ENCODE measurements around the gene NELL2. TPM values are rescaled to one million over a fixed set of nuclear protein-coding genes. Genes with fewer than 3 reads are reported as not detected.
A peak's percentile ranks its signal among the peaks of the same experiment; 100 is the strongest.

The NELL2 gene
- total and polyA plus RNA-seq, 2 donors (not counting 1 experiment from before 2014, with no cell fraction given) = 0.17 TPM; not detected in 1

GRCh38 chr12:44592626-44593025, 283.5 kb downstream of the NELL2 start:
- H3K27me3 ChIP-seq (ENCODE audit: control insufficient read depth, insufficient read depth, low read length) = no peaks in the 10 kb centered on the region
- no peak overlapping the region for H3K9ac ChIP-seq (ENCODE audit: insufficient read depth, low read length)
- H3K4me2 ChIP-seq (ENCODE audit: extremely low read depth, insufficient read depth, low read length) = no peak overlapping the region
- DNase-seq (ENCODE audit: low read depth in 2 of 2) = no peak
- H3K4me3 ChIP-seq (replicated peaks in 1 of 4; ENCODE audit: control extremely low read depth in 1 of 4, insufficient read depth in 1 of 4, low read depth in 3 of 4, low read length in 4 of 4) = no peak overlapping the region
- H3K36me3 ChIP-seq (ENCODE audit: control insufficient read depth, insufficient read depth, low read length) = no peaks in the 10 kb centered on the region
- H2AFZ ChIP-seq (ENCODE audit: low read length) = no peak overlapping the region
- H3K27ac ChIP-seq (ENCODE audit: insufficient read depth, low read length) = no peak overlapping the region
- no peaks in the 10 kb centered on the region for H3K9me3 ChIP-seq (ENCODE audit: control insufficient read depth, insufficient read depth, low read depth, low read length)
- TF ChIP-seq CTCF (conservative IDR thresholded peaks at IDR 0.05 in 1 of 2, IDR thresholded peaks at IDR 0.05 in 1 of 2; ENCODE audit: low read depth in 1 of 2, low read length in 2 of 2) (no peak), EZH2 (IDR thresholded peaks at IDR 0.05; ENCODE audit: low read length, missing control alignments) (no peak)
- H4K20me1 ChIP-seq (ENCODE audit: control insufficient read depth, extremely low read depth, insufficient read depth, low read length) = no peaks in the 10 kb centered on the region
- H3K79me2 ChIP-seq (ENCODE audit: control insufficient read depth, insufficient read depth, low read length) = no peaks in the 10 kb centered on the region
- no peaks in the 10 kb centered on the region for H3K4me1 ChIP-seq (ENCODE audit: control insufficient read depth, extremely low read depth, insufficient read depth, low read length)

GRCh38 chr12:44589697-44590096, 286.4 kb downstream of the NELL2 start:
- Histone ChIP-seq H3K36me3 (ENCODE audit: control insufficient read depth, insufficient read depth, low read length) (no peaks in the 10 kb centered on the region), H3K9ac (ENCODE audit: insufficient read depth, low read length) (no peak overlapping the region), H3K4me3 (replicated peaks in 1 of 4; ENCODE audit: control extremely low read depth in 1 of 4, insufficient read depth in 1 of 4, low read depth in 3 of 4, low read length in 4 of 4) (no peak overlapping the region), H3K4me1 (ENCODE audit: control insufficient read depth, extremely low read depth, insufficient read depth, low read length) (no peaks in the 10 kb centered on the region), H3K9me3 (ENCODE audit: control insufficient read depth, insufficient read depth, low read depth, low read length) (no peaks in the 10 kb centered on the region), H3K27ac (ENCODE audit: insufficient read depth, low read length) (no peak overlapping the region), H3K4me2 (ENCODE audit: extremely low read depth, insufficient read depth, low read length) (no peak overlapping the region), H2AFZ (ENCODE audit: low read length) (no peak overlapping the region), H3K27me3 (ENCODE audit: control insufficient read depth, insufficient read depth, low read length) (no peaks in the 10 kb centered on the region), H4K20me1 (ENCODE audit: control insufficient read depth, extremely low read depth, insufficient read depth, low read length) (no peaks in the 10 kb centered on the region), H3K79me2 (ENCODE audit: control insufficient read depth, insufficient read depth, low read length) (no peaks in the 10 kb centered on the region)
- peak in 1 of 2 donors; percentile 22 for DNase-seq (ENCODE audit: low read depth in 2 of 2)
- TF ChIP-seq CTCF (conservative IDR thresholded peaks at IDR 0.05 in 1 of 2, IDR thresholded peaks at IDR 0.05 in 1 of 2; ENCODE audit: low read depth in 1 of 2, low read length in 2 of 2) (no peak), EZH2 (IDR thresholded peaks at IDR 0.05; ENCODE audit: low read length, missing control alignments) (no peak)

GRCh38 chr12:44588651-44589050, 287.5 kb downstream of the NELL2 start:
- H4K20me1 ChIP-seq (ENCODE audit: control insufficient read depth, extremely low read depth, insufficient read depth, low read length) = no peaks in the 10 kb centered on the region
- no peaks in the 10 kb centered on the region for H3K36me3 ChIP-seq (ENCODE audit: control insufficient read depth, insufficient read depth, low read length)
- DNase-seq (ENCODE audit: low read depth in 2 of 2) = no peak
- no peaks in the 10 kb centered on the region for H3K4me1 ChIP-seq (ENCODE audit: control insufficient read depth, extremely low read depth, insufficient read depth, low read length)
- no peak overlapping the region for H3K27ac ChIP-seq (ENCODE audit: insufficient read depth, low read length)
- H3K9ac ChIP-seq (ENCODE audit: insufficient read depth, low read length) = no peak overlapping the region
- TF ChIP-seq CTCF (conservative IDR thresholded peaks at IDR 0.05 in 1 of 2, IDR thresholded peaks at IDR 0.05 in 1 of 2; ENCODE audit: low read depth in 1 of 2, low read length in 2 of 2) (no peak), EZH2 (IDR thresholded peaks at IDR 0.05; ENCODE audit: low read length, missing control alignments) (no peak)
- H3K4me2 ChIP-seq (ENCODE audit: extremely low read depth, insufficient read depth, low read length) = no peak overlapping the region
- H3K79me2 ChIP-seq (ENCODE audit: control insufficient read depth, insufficient read depth, low read length) = no peaks in the 10 kb centered on the region
- no peak overlapping the region for H2AFZ ChIP-seq (ENCODE audit: low read length)
- no peak overlapping the region for H3K4me3 ChIP-seq (replicated peaks in 1 of 4; ENCODE audit: control extremely low read depth in 1 of 4, insufficient read depth in 1 of 4, low read depth in 3 of 4, low read length in 4 of 4)
- H3K9me3 ChIP-seq (ENCODE audit: control insufficient read depth, insufficient read depth, low read depth, low read length) = no peaks in the 10 kb centered on the region
- no peaks in the 10 kb centered on the region for H3K27me3 ChIP-seq (ENCODE audit: control insufficient read depth, insufficient read depth, low read length)
